Fibroblast of lung (primary cell): ENCODE results near the gene DAPK3.
"Not testable (repeated sequence)": the region's sequence is repeated elsewhere in the genome, so short reads cannot be mapped to it uniquely, and the experiment has no call there.

Experiments used
- CTCF ChIP-seq, 2 donors: IDR thresholded peaks in 1 of 2; conservative IDR thresholded peaks in 1 of 2; 1 replicate in 1 of 2; 2 replicates in 1 of 2; pipeline ENCODE4 v1.5.1; 2011 to 2012; ENCODE audit warnings: low read length in 2 of 2, control low read depth in 1 of 2, inconsistent platforms in 1 of 2, low read depth in 1 of 2, mild to moderate bottlenecking in 1 of 2
- EZH2 ChIP-seq: IDR thresholded peaks from 2 replicates; pipeline ENCODE4 v1.5.1; 2012; ENCODE audit warnings: low read length, control low read depth, mild to moderate bottlenecking; ENCODE audit errors: missing control alignments

- not testable (repeated sequence) for TF ChIP-seq CTCF (conservative IDR thresholded peaks at IDR 0.05 in 1 of 2, IDR thresholded peaks at IDR 0.05 in 1 of 2; ENCODE audit: low read depth in 1 of 2, low read length in 2 of 2); EZH2
Measured at GRCh38 chr19:3947316-3947933, 23.5 kb downstream of the DAPK3 start.
